HG03025 (cell line): ENCODE measurements around the gene NME5.
"Not testable (repeated sequence)": the region's sequence is repeated elsewhere in the genome, so short reads cannot be mapped to it uniquely, and the experiment has no call there.

ENCODE experiments used
- ATAC-seq: cut with Tn5 transposase; IDR thresholded peaks from one replicate; pipeline ENCODE4 v1.9.1; 2021; ENCODE audit warnings: mild to moderate bottlenecking, moderate library complexity; ENCODE audit not compliant: unreplicated experiment, low FRiP score

The NME5 gene

GRCh38 chr5:138138949-138139780 lies at the start of gene NME5:
Gene NME5 (minus strand): TSS chr5:138139428. CDS start chr5:138138780, 648 bp downstream.
- no peak for ATAC-seq

GRCh38 chr5:138188626-138189025 lies 49.4 kb upstream of the NME5 start:
- ATAC-seq: no peak

GRCh38 chr5:138186002-138186447 lies 46.8 kb upstream of the NME5 start:
- peak; percentile 45 for ATAC-seq

GRCh38 chr5:138182808-138183207 lies 43.6 kb upstream of the NME5 start:
- no peak for ATAC-seq

- ATAC-seq: no peak
Observed at GRCh38 chr5:138180841-138181240, 41.6 kb upstream of the NME5 start.

GRCh38 chr5:138180183-138180782 lies 41.1 kb upstream of the NME5 start:
- ATAC-seq: no peak

GRCh38 chr5:138179277-138179857 lies 40.1 kb upstream of the NME5 start:
- ATAC-seq: no peak

GRCh38 chr5:138178516-138179276 lies 39.5 kb upstream of the NME5 start, which contains the start of the genes BRD8 and KIF20A:
Gene BRD8 (minus strand): TSS chr5:138178630. CDS start chr5:138178614, 16 bp downstream.
Gene KIF20A (plus strand): TSS chr5:138179112. CDS start chr5:138179681, 569 bp downstream.
- peak; percentile 76 for ATAC-seq

GRCh38 chr5:138177941-138178515 lies 38.8 kb upstream of the NME5 start:
- no peak for ATAC-seq

- ATAC-seq: no peak
Observed at GRCh38 chr5:138170299-138170698, 31.1 kb upstream of the NME5 start.

GRCh38 chr5:138169124-138169523 lies 29.9 kb upstream of the NME5 start:
- ATAC-seq: no peak

GRCh38 chr5:138163721-138164120 lies 24.5 kb upstream of the NME5 start:
- no peak for ATAC-seq

- no peak for ATAC-seq
Observed at GRCh38 chr5:138160706-138161105, 21.5 kb upstream of the NME5 start.

- ATAC-seq: no peak
Observed at GRCh38 chr5:138159666-138160065, 20.4 kb upstream of the NME5 start.

- ATAC-seq: no peak
Observed at GRCh38 chr5:138157626-138158025, 18.4 kb upstream of the NME5 start.

GRCh38 chr5:138155977-138156376 lies 16.7 kb upstream of the NME5 start:
- not testable (repeated sequence) for ATAC-seq

GRCh38 chr5:138149530-138149929 lies 10.3 kb upstream of the NME5 start:
- no peak for ATAC-seq

GRCh38 chr5:138148811-138149210 lies 9.6 kb upstream of the NME5 start:
- no peak for ATAC-seq

GRCh38 chr5:138143578-138143977 lies 4.3 kb upstream of the NME5 start:
- ATAC-seq: not testable (repeated sequence)

- ATAC-seq: no peak
Observed at GRCh38 chr5:138141734-138142133, 2.5 kb upstream of the NME5 start.
